GM19351 (cell line): Measurements from ENCODE around the gene WWC1.

ENCODE experiments used
- ATAC-seq: cut with Tn5 transposase; IDR thresholded peaks from one replicate; pipeline ENCODE4 v1.9.1; 2021; ENCODE audit warnings: mild to moderate bottlenecking, moderate library complexity; ENCODE audit not compliant: unreplicated experiment

The WWC1 gene

DNA sequence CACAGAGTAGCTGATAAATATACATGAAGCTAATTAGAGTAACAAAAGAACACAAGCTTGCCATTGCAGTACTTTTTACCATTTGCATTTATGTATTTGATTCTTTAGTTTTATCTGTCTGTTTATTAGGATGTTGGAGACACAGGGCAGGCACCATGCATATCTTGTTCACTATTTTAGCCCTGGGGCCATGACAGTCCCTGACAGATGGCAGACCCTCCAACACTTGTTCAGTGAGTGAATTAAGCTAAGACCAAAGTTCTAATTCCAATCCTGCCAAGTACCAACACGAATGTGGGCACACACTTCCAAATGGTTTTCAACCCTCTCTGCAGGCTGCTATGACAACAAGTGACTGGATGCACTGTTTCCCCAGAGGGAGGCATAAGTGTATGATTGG, 182.9 kb downstream of the WWC1 start:
- no peak for ATAC-seq

DNA sequence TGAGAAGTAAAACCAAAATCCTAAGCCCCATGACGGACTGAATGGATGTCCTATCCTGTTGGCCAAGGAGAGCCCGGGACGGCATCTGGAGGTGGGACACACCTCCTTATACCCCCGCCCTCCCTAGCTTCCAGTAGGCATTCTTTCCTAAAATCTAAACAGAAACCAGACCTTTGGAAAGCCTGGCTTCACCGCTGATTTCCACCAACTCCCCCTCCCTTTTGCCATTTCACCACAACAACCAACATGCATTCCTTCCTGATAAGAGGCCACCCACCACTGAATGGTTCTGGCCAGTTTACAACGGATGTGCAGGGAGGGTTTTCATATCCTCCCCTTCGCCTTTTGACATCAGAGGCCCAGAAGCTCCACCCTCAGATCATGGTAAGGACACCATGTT, 185.6 kb downstream of the WWC1 start:
- ATAC-seq: no peak

DNA sequence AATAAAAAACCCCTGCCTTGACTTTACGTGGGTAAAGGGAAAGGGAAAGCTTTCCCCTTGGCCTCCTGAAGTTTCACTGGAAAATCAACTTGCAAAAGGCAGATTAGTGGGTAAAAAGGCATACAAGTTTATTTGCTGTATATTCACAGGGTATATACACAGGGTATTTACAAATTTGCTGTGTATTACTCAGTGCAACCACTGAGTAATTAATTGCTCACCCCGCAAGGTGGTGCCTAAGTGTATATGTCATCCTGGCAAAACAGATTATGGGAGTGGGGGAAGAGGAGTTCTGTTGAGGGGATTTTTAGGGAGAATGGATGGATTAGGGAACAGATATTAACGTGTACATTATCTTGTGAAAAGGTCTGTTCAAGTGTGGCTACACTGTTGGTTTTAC, 187.7 kb downstream of the WWC1 start:
- no peak for ATAC-seq

DNA sequence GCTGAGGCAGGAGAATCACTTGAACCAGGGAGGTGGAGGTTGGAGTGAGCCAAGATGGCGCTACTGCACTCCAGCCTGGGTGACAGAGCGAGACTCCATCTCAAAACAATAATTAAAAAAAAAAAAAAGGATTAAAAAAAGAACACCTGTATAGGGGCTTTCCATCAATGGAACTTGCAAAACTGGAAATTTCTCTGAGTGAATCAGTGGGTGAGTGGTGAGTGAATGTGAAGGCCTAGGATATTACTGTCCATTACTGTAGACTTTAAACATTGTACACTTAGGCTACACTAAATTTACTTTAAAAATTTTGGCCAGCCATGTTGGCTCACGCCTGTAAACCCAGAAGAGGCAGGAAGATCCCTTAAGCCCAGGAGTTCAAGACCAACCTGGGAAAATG, 189.2 kb downstream of the WWC1 start:
- no peak for ATAC-seq

DNA sequence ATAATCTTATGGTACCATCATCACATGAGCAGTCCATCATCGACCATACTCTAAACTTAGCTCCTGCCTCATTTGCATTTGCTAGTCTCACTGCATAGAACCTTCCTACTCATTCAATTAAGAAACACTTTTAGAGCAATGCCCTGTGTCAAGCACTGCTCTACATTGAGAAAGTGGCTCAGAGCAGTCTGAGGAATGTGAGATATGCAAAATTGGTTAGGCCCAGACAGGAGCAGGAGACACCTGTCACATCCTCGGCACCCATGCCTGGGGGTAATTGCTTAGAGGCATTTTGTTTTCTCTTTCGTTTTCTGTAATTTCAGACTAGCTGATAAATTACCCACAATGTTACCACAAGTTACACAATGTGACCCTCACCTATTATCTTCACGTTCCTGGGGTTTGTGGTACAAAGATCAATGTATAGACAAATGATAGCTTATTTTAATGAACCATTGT, 189.9 kb downstream of the WWC1 start:
- peak; percentile 92 for ATAC-seq

DNA sequence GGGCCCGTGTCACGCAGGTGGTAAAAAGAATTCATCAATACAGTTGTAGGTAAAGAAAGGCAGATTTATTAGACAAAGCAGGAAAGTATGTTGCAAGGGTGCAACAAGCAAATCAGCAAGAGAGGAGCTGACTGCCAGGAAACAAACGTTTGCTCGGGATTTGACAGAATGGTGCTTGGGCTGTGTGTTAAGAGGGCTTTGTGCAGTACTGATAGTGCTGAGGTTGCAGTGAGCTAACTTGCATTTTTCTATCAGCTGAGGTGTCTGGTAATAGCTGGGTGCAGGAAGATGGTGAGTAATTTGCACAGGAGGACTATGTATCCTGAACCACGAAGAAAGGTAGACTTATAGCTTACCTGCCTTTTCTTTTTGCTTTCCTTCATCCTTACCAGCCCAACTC, 190.9 kb downstream of the WWC1 start:
- ATAC-seq: no peak

DNA sequence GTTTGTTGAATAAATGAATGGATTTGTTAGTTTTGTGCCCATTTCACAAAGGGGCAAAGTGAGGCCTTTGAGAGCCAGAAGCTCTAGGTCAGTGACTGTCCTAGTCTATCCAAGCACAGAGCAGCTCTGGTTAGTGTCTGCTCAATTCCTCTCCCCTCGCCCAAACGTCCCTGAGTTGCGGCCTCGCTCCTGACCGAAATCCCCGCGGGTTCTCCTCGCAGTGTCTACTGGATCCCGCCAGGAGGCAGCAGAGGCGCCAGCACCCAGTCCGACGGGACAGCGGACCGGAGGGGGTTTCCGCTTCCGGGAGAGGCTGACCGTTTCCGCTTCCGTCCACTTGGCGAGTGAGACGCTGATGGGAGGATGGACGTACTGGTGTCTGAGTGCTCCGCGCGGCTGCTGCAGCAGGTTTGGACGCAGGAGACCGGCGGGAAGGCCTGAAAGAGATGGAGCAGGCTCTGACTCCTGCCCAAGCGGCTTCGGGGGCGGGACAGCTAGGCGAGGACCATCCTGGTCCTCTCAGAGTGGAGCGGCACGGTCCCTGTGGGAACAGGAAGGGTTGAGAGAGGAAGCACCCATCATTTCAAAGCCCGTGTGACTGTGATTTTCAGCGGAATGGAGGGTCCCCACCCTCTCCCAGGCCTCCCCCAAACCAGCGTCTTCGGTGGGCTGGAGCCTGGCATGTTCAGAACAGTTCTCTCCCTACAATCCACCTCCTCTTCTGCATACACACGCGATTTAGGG, 194.9 kb downstream of the WWC1 start, which contains the start of gene RARS1:
Gene RARS1, plus strand, starts transcription at position 336 of the 744 bp plus-strand sequence. Its CDS starts 28 bp downstream, at position 364.
- peak; percentile 81 for ATAC-seq

DNA sequence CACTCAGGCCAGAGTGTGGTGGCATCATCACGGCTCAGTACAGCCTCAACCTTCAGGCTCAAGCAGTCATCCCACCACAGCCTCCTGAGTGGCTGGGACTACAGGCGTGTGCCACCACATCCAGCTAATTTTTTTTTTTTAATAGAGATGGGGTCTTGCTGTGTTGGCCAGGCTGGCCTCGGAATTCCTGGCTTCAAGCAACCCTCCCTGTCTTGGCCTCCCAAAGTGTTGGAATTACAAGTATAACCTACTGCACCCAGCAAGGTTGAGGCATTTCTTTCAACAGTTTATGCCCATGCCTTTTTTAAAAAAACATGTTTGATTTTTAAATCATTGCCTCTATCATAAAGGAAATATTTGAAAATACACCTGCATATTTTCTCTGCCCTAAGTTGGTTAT, 197.6 kb downstream of the WWC1 start:
- ATAC-seq: no peak

DNA sequence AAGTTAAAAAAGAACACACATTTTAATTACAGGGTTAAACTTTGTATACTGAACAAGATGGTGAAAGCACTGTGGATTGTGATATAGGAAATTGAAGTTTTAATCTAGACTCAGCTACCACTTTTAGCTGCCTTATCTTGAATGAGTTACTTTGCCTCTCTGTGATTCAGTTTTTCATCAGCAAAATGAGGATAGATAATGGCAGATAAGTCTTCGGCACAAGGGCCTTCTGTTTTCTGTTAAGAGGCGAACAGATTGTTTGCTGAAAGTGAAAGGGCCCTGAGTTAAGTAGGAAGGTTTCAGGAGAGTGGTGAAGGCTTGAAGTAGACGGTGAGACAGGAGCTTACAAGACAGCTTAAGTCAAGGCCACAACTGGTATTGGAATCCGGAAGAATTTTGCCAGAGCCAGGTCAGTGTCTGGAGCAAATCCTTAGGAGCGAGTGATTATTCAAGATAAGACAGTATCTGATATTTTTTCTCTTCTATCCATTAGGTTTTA, 202.7 kb downstream of the WWC1 start:
- no peak for ATAC-seq

DNA sequence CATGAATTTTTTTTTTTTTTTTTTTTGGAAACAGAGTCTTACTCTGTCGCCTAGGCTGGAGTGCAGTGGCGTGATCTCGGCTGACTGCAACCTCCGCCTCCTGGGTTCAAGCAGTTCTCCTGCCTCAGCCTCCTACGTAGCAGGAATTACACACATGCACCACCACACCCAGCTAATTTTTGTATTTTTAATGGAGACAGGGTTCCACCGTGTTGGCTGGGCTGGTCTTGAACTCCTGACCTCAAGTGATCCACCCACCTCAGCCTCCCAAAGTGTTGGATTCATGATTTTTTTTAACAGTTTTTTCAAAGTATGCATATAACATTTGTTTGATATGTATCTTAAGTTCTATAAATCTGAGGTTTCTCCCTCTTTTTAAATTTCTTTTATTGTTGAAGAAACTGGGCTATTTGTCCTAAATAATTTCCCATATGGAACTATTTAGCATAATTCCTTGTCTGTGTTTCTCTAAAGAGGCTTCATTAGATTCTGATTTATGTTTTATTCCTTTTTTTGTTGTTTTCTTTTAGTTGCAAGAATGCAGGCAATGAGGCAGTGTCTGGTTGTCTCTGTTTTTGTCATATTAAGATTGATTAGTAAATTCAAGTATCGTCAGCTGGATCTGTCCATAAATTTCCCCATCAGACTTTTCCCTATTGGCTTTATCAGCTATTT, 211.3 kb downstream of the WWC1 start:
- no peak for ATAC-seq

DNA sequence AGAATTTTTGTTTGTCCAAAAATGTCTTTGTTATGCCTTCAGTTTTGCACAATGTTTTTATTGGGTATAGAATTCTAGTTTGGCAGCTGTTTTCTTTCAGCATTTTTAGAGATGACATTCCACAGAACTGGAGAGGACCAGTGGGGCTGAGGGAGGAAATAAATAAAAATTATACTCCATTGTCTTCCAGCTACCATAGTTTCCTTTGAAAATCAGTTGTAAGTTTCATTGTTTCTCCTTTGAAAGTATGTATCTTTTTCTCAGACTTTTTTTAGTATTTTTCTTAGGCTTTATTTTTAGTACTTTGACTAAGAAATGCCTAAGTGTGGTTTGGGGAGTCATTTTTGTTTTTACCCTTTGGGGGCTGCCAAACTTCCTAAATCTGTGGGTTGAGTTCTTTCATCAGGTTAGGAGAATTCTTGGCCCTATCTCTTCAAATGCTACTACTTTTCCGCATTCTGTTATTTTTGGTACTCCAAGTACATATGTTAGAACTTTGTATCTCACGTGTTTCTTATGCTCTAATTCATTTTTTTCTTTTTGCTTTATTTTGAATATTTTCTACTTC, 222.5 kb downstream of the WWC1 start:
- ATAC-seq: no peak
